ENCODE results near the gene MAP3K10.

Gene MAP3K10

DNA sequence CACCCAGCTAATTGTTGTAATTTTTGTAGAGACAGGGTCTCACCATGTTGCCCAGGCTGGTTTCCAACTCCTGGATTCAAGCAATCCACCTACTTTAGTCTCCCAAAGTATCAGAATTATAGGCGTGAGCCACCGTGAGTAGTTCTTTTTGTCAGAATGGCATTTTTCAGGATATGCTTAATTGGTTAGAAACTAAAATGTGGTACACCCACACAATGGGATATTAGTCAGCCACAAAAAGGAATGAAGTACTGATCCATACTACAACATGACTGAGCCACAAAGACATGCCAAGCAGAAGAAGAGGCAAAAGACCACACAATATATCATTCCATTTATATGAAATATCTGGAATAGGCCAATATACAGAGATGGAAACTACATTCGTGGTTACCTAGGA, 41.7 kb upstream of the MAP3K10 start:
- H3K4me3 ChIP-seq: no peak overlapping the region
- H3K9me3 ChIP-seq (ENCODE audit: low read depth, low read length): no peaks in the 10 kb centered on the region
- no peak for DNase-seq (ENCODE audit: low read depth, low spot score)
- TF ChIP-seq POLR2AphosphoS5 (IDR thresholded peaks at IDR 0.05; ENCODE audit: borderline replicate concordance, low read depth, low read length): no peak
- no peak for TF ChIP-seq EZH2 (IDR thresholded peaks at IDR 0.05)
- no peak for TF ChIP-seq FOXP2 (optimal IDR thresholded peaks at IDR 0.05; ENCODE audit: control extremely low read depth, extremely low read length, insufficient read depth)
- H3K9ac ChIP-seq (ENCODE audit: insufficient read length): no peak overlapping the region
- no peaks in the 10 kb centered on the region; the same call in 1 of the 2 replicates for H3K36me3 ChIP-seq (ENCODE audit: insufficient read depth, low read length)
- no peak overlapping the region for H3K27ac ChIP-seq

DNA sequence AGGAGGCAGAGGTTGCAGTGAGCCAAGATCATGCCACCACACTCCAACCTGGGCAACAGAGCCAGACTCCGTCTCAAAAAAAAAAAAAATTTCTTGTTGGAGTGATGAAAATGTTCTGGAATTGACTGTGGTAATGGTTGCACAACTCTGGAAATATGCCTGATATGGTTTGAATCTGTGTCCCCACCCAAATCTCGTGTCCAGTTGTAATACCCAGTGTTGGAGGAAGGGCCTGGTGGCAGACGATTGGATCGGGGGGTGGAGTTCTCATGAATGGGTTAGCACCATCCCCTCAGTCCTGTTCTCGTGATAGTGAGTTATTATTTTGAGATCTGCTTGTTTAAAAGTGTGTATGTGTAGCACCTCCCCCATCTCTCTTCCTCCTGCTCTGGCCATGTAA, 41.1 kb upstream of the MAP3K10 start:
- Histone ChIP-seq H3K36me3 (ENCODE audit: insufficient read depth, low read length) (no peaks in the 10 kb centered on the region; the same call in 1 of the 2 replicates), H3K9ac (ENCODE audit: insufficient read length) (no peak overlapping the region), H3K9me3 (ENCODE audit: low read depth, low read length) (no peaks in the 10 kb centered on the region), H3K4me3 (no peak overlapping the region), H3K27ac (no peak overlapping the region)
- TF ChIP-seq POLR2AphosphoS5 (IDR thresholded peaks at IDR 0.05; ENCODE audit: borderline replicate concordance, low read depth, low read length) (no peak), FOXP2 (optimal IDR thresholded peaks at IDR 0.05; ENCODE audit: control extremely low read depth, extremely low read length, insufficient read depth) (no peak), EZH2 (IDR thresholded peaks at IDR 0.05) (no peak)
- DNase-seq (ENCODE audit: low read depth, low spot score): no peak

DNA sequence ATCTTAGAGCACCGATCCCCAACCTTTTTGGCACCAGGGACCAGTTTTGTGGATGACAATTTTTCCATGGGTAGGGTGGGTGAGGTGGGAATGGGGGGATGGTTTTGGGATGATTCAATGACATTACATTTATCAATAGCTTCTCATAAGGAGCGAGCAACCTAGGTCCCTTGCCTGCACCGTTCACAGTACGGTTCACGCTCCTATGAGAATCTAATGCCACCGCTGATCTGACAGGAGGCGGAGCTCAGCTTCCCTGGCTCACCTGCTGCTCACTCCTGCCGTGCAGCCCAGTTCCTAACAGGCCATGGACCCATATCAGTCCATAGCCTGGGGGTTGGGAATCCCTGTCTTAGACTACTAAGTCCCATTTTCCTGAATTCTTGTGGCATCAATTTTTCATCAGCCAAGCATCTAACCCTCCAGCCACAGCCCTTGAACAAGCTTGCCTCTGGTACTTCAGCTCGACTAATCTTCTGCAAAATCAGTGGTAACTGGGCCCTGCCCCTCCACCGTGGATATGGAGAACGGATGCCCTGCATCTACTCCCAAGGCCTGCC, 37.0 kb upstream of the MAP3K10 start:
- TF ChIP-seq FOXP2 (optimal IDR thresholded peaks at IDR 0.05; ENCODE audit: control extremely low read depth, extremely low read length, insufficient read depth) (no peak), EZH2 (IDR thresholded peaks at IDR 0.05) (no peak), POLR2AphosphoS5 (IDR thresholded peaks at IDR 0.05; ENCODE audit: borderline replicate concordance, low read depth, low read length) (no peak)
- Histone ChIP-seq H3K36me3 (ENCODE audit: insufficient read depth, low read length) (no peaks in the 10 kb centered on the region; the same call in 1 of the 2 replicates), H3K9ac (ENCODE audit: insufficient read length) (no peak overlapping the region), H3K4me3 (no peak overlapping the region), H3K27ac (no peak overlapping the region), H3K9me3 (ENCODE audit: low read depth, low read length) (no peaks in the 10 kb centered on the region)
- DNase-seq (ENCODE audit: low read depth, low spot score): no peak

DNA sequence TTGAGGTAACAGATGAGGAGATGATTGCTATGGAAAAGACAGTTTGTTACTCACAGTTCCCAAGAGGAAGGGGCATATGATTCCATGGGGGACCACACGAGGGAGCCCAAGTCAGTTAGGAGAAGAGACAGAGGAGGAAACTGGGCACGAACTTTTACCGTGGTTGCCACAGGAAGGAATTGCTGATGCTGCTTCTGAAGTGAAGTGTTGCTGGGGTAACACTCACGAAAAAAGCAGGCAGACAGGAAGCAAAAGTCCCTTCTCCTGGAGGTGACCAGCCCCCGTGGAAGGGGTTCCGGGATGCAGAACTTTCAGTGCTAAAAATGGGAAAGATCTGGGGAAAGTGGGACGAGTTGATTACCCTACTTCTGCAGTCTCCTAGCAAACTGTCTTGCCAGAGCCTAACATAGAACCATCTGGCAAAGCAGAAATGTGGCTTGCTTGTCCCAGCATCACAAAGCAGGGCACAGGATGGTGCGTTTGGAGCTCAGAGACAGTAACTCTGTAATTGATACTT, 35.4 kb upstream of the MAP3K10 start:
- DNase-seq (ENCODE audit: low read depth, low spot score): no peak
- no peak for TF ChIP-seq FOXP2 (optimal IDR thresholded peaks at IDR 0.05; ENCODE audit: control extremely low read depth, extremely low read length, insufficient read depth)
- TF ChIP-seq EZH2 (IDR thresholded peaks at IDR 0.05): no peak
- TF ChIP-seq POLR2AphosphoS5 (IDR thresholded peaks at IDR 0.05; ENCODE audit: borderline replicate concordance, low read depth, low read length): no peak
- Histone ChIP-seq H3K4me3 (no peak overlapping the region), H3K9ac (ENCODE audit: insufficient read length) (no peak overlapping the region), H3K36me3 (ENCODE audit: insufficient read depth, low read length) (no peaks in the 10 kb centered on the region), H3K27ac (no peak overlapping the region), H3K9me3 (ENCODE audit: low read depth, low read length) (no peaks in the 10 kb centered on the region)

- H3K27ac ChIP-seq: no peak overlapping the region
- DNase-seq (ENCODE audit: low read depth, low spot score): no peak
- H3K4me3 ChIP-seq: no peak overlapping the region
- H3K36me3 ChIP-seq (ENCODE audit: insufficient read depth, low read length): no peaks in the 10 kb centered on the region
- no peak overlapping the region for H3K9ac ChIP-seq (ENCODE audit: insufficient read length)
- no peaks in the 10 kb centered on the region for H3K9me3 ChIP-seq (ENCODE audit: low read depth, low read length)
- no peak for TF ChIP-seq FOXP2 (optimal IDR thresholded peaks at IDR 0.05; ENCODE audit: control extremely low read depth, extremely low read length, insufficient read depth)
- no peak for TF ChIP-seq EZH2 (IDR thresholded peaks at IDR 0.05)
- TF ChIP-seq POLR2AphosphoS5 (IDR thresholded peaks at IDR 0.05; ENCODE audit: borderline replicate concordance, low read depth, low read length): no peak
Observed at GRCh38 chr19:40157059-40157458, 34.2 kb upstream of the MAP3K10 start.

GRCh38 chr19:40159744-40160143, 31.5 kb upstream of the MAP3K10 start:
- TF ChIP-seq POLR2AphosphoS5 (IDR thresholded peaks at IDR 0.05; ENCODE audit: borderline replicate concordance, low read depth, low read length) (no peak), FOXP2 (optimal IDR thresholded peaks at IDR 0.05; ENCODE audit: control extremely low read depth, extremely low read length, insufficient read depth) (no peak), EZH2 (IDR thresholded peaks at IDR 0.05) (no peak)
- DNase-seq (ENCODE audit: low read depth, low spot score): no peak
- H3K9ac ChIP-seq (ENCODE audit: insufficient read length): no peak overlapping the region
- H3K9me3 ChIP-seq (ENCODE audit: low read depth, low read length): no peaks in the 10 kb centered on the region
- H3K36me3 ChIP-seq (ENCODE audit: insufficient read depth, low read length): no peaks in the 10 kb centered on the region
- H3K4me3 ChIP-seq: no peak overlapping the region
- no peak overlapping the region for H3K27ac ChIP-seq

DNA sequence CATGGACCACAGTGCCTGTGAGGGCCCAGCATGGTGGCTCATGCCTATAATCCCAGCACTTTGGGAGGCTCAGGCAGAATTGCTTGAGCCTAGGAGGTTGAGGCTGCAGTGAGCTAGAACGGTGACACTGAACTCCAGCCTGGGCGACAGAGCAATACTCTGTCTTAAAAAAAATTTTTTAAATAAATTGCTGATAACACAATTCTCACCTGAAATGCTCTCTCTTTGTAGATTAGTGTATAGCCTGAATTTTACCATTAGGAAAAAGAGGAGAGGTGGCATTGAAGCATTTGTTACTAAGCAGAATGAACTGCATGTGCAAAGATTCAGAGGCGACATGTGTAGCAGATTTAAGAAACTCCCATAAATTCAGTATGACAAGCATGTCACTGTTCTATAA, 29.1 kb upstream of the MAP3K10 start:
- H3K36me3 ChIP-seq (ENCODE audit: insufficient read depth, low read length): no peaks in the 10 kb centered on the region
- H3K9ac ChIP-seq (ENCODE audit: insufficient read length): no peak overlapping the region
- peak overlapping the region; percentile 83; the same call in 1 of the 2 replicates for H3K27ac ChIP-seq
- no peak for TF ChIP-seq FOXP2 (optimal IDR thresholded peaks at IDR 0.05; ENCODE audit: control extremely low read depth, extremely low read length, insufficient read depth)
- TF ChIP-seq POLR2AphosphoS5 (IDR thresholded peaks at IDR 0.05; ENCODE audit: borderline replicate concordance, low read depth, low read length): no peak
- TF ChIP-seq EZH2 (IDR thresholded peaks at IDR 0.05): no peak
- no peak for DNase-seq (ENCODE audit: low read depth, low spot score)
- no peak overlapping the region for H3K4me3 ChIP-seq
- no peaks in the 10 kb centered on the region for H3K9me3 ChIP-seq (ENCODE audit: low read depth, low read length)

DNA sequence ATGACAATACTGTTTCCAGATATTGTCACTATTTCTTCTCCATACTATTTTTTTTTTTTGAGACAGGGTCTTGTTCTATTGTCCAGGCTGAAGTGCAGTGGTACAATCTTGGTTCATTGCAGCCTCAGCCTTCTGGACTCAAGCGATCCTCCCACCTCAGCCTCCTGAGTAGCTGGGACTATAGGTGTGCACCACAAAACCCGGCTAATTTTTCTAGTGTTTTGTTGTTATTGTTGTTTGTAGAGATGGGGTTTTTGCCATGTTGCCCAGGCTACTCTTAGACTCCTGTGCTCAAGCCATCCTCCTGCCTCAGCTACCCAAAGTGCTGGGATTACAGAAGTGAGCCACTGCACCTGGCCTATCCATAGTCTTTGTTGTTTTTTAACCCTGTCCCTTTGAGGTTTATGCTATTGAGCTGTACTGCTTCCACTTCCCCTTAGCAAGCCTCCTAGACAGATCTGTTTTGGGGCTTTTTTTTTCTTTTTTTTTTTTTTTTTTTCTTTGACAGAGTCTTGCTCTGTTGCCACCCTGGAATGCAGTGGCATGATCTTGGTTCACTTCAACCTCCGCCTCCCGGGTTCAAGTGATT, 27.6 kb upstream of the MAP3K10 start:
- Histone ChIP-seq H3K36me3 (ENCODE audit: insufficient read depth, low read length) (no peaks in the 10 kb centered on the region), H3K9ac (ENCODE audit: insufficient read length) (no peak overlapping the region), H3K9me3 (ENCODE audit: low read depth, low read length) (no peaks in the 10 kb centered on the region), H3K4me3 (no peak overlapping the region), H3K27ac (peak overlapping the region; percentile 37; the same call in 1 of the 2 replicates)
- no peak for TF ChIP-seq POLR2AphosphoS5 (IDR thresholded peaks at IDR 0.05; ENCODE audit: borderline replicate concordance, low read depth, low read length)
- TF ChIP-seq FOXP2 (optimal IDR thresholded peaks at IDR 0.05; ENCODE audit: control extremely low read depth, extremely low read length, insufficient read depth): no peak
- no peak for TF ChIP-seq EZH2 (IDR thresholded peaks at IDR 0.05)
- DNase-seq (ENCODE audit: low read depth, low spot score): no peak

All from SK-N-MC (cell line).